Metanephros (tissue), 2 donors: ENCODE results near the gene SOX21. TPM values are rescaled to one million over a fixed set of nuclear protein-coding genes. Genes with fewer than 3 reads are reported as not detected.

Source experiments
- small RNA-seq: library from RNA; depleted of rRNA; stranded (forward); fragments of <200 nt; gene quantifications from one replicate; pipeline ENCODE3, GENCODE V24; 2014; ENCODE audit warnings: low replicate concordance
- total RNA-seq: library from RNA; depleted of rRNA; stranded (reverse); fragments of >200 nt; gene quantifications from one replicate; pipeline ENCODE4 v1.2.3, GENCODE V29; 2014

Gene SOX21
- total RNA-seq = not detected

DNA sequence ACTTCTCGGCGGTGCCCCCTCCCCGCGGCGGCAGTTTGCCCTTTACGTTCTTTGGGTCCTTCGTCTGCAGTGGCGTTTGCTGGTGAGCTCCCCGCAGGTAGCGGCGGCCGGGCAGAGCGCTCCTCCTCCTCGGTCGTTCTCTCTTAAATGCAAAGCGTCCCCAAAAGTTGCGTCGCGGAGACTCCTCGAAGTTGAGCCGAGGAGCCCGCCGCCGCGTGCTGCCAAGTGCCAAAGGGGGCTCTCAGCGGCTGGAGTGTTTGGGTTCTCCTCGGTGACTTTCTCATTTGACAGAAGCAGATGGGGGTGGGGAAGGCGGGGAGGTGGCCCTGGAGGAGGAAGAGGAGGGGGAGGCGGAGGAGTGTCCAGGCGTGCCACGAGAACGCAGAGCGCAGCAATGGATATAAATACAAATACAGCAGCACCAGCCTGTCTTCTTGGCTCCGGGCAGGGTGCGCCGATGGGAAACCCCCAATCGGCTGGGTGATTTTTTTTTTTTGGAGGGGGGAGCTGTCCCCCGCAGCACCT is at the start of gene SOX21:
TSS of gene SOX21 (minus strand) at position 259 of the 525 bp plus-strand sequence. CDS start 496 bp downstream, outside the sequence.

Small RNAs within 50 kb of the gene (small RNA-seq; reads per million reads assigned to genes)
- gene RN7SL585P = not detected

Other genes starting within 250 kb of the SOX21 start
- 0.41 TPM for gene DCT, start 232.9 kb downstream of the SOX21 start, total RNA-seq
- 16.4 TPM for gene TGDS, start 116.4 kb downstream of the SOX21 start, total RNA-seq
- gene GPR180, start 110.7 kb downstream of the SOX21 start, total RNA-seq = 6.7 TPM